ENCODE measurements around the gene TCF25.
A peak's percentile ranks its signal among the peaks of the same experiment; 100 is the strongest.

The TCF25 gene

DNA sequence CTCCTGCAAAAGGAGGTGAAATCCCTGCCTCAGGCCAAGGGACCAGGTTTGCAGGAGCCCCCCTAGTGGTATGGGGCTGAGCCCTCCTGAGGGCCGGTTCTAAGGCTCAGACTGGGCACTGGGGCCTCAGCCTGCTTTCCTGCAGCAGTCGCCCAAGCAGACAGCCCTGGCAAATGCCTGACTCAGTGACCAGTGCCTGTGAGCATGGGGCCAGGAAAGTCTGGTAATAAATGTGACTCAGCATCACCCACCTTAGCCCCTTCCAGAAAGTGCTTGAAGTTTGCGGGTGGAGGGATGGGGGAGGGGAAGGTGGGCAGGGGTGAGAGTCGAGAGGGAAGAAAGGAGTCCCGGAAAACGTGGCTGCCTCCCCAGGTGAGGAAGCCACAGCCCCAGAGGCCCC, 47.3 kb downstream of the TCF25 start:
- no peak overlapping the region for H3K27ac ChIP-seq (ENCODE audit: insufficient read depth, low read length, poor library complexity, severe bottlenecking)
- H3K27me3 ChIP-seq (replicated peaks; ENCODE audit: control insufficient read depth, insufficient read depth, low read length, poor library complexity, severe bottlenecking): peaks cover 37% of the 10 kb centered on the region
- no peak for DNase-seq

DNA sequence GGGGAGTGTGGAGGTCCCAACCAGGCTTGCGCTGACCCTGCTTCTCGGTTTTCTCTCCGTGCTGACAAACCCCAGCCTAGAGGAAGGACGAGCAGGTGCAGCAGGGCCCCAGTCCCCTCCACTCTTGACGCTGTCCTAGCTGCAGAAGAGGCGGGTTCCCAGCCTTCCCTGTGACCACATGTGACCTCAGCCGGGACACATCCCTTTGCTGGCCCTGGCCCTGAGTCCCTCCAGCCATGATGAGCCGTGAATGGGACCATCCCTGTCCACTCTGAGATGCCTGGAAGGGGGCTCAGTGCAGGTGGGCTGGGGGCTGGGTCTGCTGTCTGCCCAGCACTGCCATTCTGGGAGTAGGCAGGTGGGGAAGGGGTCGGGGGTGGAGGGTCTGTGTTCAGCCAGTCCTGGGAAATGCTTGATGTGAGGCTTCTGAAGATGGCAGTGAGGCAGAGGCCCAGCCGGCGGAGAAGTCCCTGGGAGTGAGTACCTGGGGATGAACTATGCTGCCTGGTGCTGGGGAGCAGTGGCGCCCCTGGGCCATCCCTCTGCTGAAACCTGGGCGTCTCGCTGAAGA, 47.8 kb downstream of the TCF25 start:
- no peaks in the 10 kb centered on the region for H3K36me3 ChIP-seq (ENCODE audit: control insufficient read depth, insufficient read depth, low read length)
- no peaks in the 10 kb centered on the region for H3K9me3 ChIP-seq (ENCODE audit: control insufficient read depth, low read length)
- no peak overlapping the region for H3K4me3 ChIP-seq (ENCODE audit: insufficient read depth, low read depth, low read length, poor library complexity, severe bottlenecking)
- no peak overlapping the region for H3K27ac ChIP-seq (ENCODE audit: insufficient read depth, low read length, poor library complexity, severe bottlenecking)
- H3K4me1 ChIP-seq (ENCODE audit: control insufficient read depth, insufficient read depth, low read length, poor library complexity, severe bottlenecking): peaks cover 75% of the 10 kb centered on the region
- no peak for DNase-seq
- peaks cover 37% of the 10 kb centered on the region for H3K27me3 ChIP-seq (replicated peaks; ENCODE audit: control insufficient read depth, insufficient read depth, low read length, poor library complexity, severe bottlenecking)

More for the DNA sequence above, 47.3 kb downstream of the TCF25 start:
- no peaks in the 10 kb centered on the region for H3K36me3 ChIP-seq (ENCODE audit: control insufficient read depth, insufficient read depth, low read length)
- H3K9me3 ChIP-seq (ENCODE audit: control insufficient read depth, low read length): no peaks in the 10 kb centered on the region
- H3K4me3 ChIP-seq (ENCODE audit: insufficient read depth, low read depth, low read length, poor library complexity, severe bottlenecking): no peak overlapping the region
- H3K4me1 ChIP-seq (ENCODE audit: control insufficient read depth, insufficient read depth, low read length, poor library complexity, severe bottlenecking): peaks cover 70% of the 10 kb centered on the region

DNA sequence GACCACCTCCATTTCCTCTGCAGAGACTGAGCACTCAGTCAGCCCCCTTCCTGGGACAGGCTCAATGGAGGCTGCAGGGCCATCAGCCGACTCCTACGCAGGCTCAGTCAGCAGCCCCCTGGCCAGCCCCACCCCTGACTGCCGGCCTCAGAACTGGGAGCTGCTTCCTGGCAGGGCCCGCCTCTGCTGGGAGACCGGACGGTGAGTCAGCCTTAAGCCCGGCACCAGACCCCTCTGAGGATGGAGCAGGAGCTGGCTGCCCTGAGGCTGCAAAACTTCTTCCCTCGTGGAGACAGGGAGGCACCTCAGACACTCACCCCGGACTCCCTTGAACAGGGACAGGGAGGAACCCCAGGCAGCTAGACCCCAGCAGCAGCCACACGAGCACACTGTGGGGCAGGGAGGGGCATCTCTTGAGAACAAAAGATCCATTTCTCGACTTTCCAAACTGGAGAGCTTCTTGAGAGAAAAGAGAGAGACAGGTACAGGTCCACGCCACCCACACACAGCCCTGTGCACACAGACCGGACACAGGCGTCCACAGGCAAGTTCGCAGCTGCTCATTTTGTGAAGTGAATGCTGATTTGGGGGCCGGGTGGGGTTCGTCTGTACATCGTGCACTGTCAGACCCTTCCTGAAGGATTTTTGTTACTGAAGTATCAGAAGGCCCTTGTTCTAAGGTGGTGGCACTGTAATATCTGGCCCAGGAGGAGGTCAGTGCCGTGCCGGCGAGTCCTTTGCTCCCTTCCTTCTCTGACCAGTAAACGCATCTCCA, 48.5 kb downstream of the TCF25 start:
- DNase-seq: no peak
- H3K4me1 ChIP-seq (ENCODE audit: control insufficient read depth, insufficient read depth, low read length, poor library complexity, severe bottlenecking): peaks cover 78% of the 10 kb centered on the region
- H3K9me3 ChIP-seq (ENCODE audit: control insufficient read depth, low read length): no peaks in the 10 kb centered on the region
- H3K4me3 ChIP-seq (ENCODE audit: insufficient read depth, low read depth, low read length, poor library complexity, severe bottlenecking): peak overlapping the region; percentile 35
- H3K36me3 ChIP-seq (ENCODE audit: control insufficient read depth, insufficient read depth, low read length): no peaks in the 10 kb centered on the region
- H3K27me3 ChIP-seq (replicated peaks; ENCODE audit: control insufficient read depth, insufficient read depth, low read length, poor library complexity, severe bottlenecking): peaks cover 37% of the 10 kb centered on the region
- no peak overlapping the region for H3K27ac ChIP-seq (ENCODE audit: insufficient read depth, low read length, poor library complexity, severe bottlenecking)

DNA sequence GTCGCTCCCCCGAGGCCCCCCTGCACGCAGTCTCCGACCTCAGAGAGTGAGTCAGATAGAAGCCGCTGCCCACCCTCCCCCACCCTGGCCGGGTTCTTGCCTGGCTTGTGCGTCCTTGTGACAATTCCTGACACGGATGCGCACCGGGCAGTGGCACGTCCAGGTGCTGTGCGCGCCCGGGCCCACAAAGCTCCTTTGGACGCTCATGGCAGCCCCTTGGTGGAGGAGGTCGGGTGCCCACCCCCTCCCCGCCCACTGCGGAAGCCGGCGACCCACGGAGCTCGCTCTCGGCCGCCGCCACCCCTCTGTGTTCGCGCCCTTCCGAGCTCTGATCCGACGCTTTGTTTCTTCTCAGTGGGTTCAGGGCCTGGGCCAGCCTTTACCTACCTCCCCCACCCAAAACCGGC, 49.1 kb downstream of the TCF25 start:
- Histone ChIP-seq H3K27ac (ENCODE audit: insufficient read depth, low read length, poor library complexity, severe bottlenecking) (no peak overlapping the region), H3K36me3 (ENCODE audit: control insufficient read depth, insufficient read depth, low read length) (no peaks in the 10 kb centered on the region), H3K4me1 (ENCODE audit: control insufficient read depth, insufficient read depth, low read length, poor library complexity, severe bottlenecking) (peaks cover 72% of the 10 kb centered on the region), H3K9me3 (ENCODE audit: control insufficient read depth, low read length) (no peaks in the 10 kb centered on the region), H3K27me3 (replicated peaks; ENCODE audit: control insufficient read depth, insufficient read depth, low read length, poor library complexity, severe bottlenecking) (peaks cover 37% of the 10 kb centered on the region), H3K4me3 (ENCODE audit: insufficient read depth, low read depth, low read length, poor library complexity, severe bottlenecking) (peak overlapping the region; percentile 35)
- no peak for DNase-seq

- H3K27ac ChIP-seq (ENCODE audit: insufficient read depth, low read length, poor library complexity, severe bottlenecking): no peak within 1 kb of the TSS
- DNase-seq: no peak
- peak within 1 kb of the TSS; percentile 35 for H3K4me3 ChIP-seq (ENCODE audit: insufficient read depth, low read depth, low read length, poor library complexity, severe bottlenecking)
- H3K9me3 ChIP-seq (ENCODE audit: control insufficient read depth, low read length): no peaks in the 10 kb centered on the region
- H3K36me3 ChIP-seq (ENCODE audit: control insufficient read depth, insufficient read depth, low read length): no peaks in the 10 kb centered on the region
- H3K4me1 ChIP-seq (ENCODE audit: control insufficient read depth, insufficient read depth, low read length, poor library complexity, severe bottlenecking): peaks cover 67% of the 10 kb centered on the region
- H3K27me3 ChIP-seq (replicated peaks; ENCODE audit: control insufficient read depth, insufficient read depth, low read length, poor library complexity, severe bottlenecking): peaks cover 37% of the 10 kb centered on the region
These were observed 49.7 kb downstream of the TCF25 start, which contains the start of gene TUBB3 for GRCh38 chr16:89922884-89923639. TSS of gene TUBB3 (plus strand) at chr16:89923342. CDS start at chr16:89923402, 60 bp downstream.

GRCh38 chr16:89923640-89924296, 50.4 kb downstream of the TCF25 start:
- no peaks in the 10 kb centered on the region for H3K9me3 ChIP-seq (ENCODE audit: control insufficient read depth, low read length)
- no peak overlapping the region for H3K27ac ChIP-seq (ENCODE audit: insufficient read depth, low read length, poor library complexity, severe bottlenecking)
- no peak overlapping the region for H3K4me3 ChIP-seq (ENCODE audit: insufficient read depth, low read depth, low read length, poor library complexity, severe bottlenecking)
- no peak for DNase-seq
- H3K36me3 ChIP-seq (ENCODE audit: control insufficient read depth, insufficient read depth, low read length): no peaks in the 10 kb centered on the region
- peaks cover 37% of the 10 kb centered on the region for H3K27me3 ChIP-seq (replicated peaks; ENCODE audit: control insufficient read depth, insufficient read depth, low read length, poor library complexity, severe bottlenecking)
- peaks cover 59% of the 10 kb centered on the region for H3K4me1 ChIP-seq (ENCODE audit: control insufficient read depth, insufficient read depth, low read length, poor library complexity, severe bottlenecking)

GRCh38 chr16:89924297-89924924, 51.0 kb downstream of the TCF25 start:
- H3K4me3 ChIP-seq (ENCODE audit: insufficient read depth, low read depth, low read length, poor library complexity, severe bottlenecking): no peak overlapping the region
- no peak for DNase-seq

GRCh38 chr16:89924925-89925307, 51.5 kb downstream of the TCF25 start:
- Histone ChIP-seq H3K4me3 (ENCODE audit: insufficient read depth, low read depth, low read length, poor library complexity, severe bottlenecking) (no peak overlapping the region), H3K36me3 (ENCODE audit: control insufficient read depth, insufficient read depth, low read length) (no peaks in the 10 kb centered on the region), H3K27ac (ENCODE audit: insufficient read depth, low read length, poor library complexity, severe bottlenecking) (no peak overlapping the region), H3K27me3 (replicated peaks; ENCODE audit: control insufficient read depth, insufficient read depth, low read length, poor library complexity, severe bottlenecking) (peaks cover 37% of the 10 kb centered on the region), H3K4me1 (ENCODE audit: control insufficient read depth, insufficient read depth, low read length, poor library complexity, severe bottlenecking) (peaks cover 53% of the 10 kb centered on the region), H3K9me3 (ENCODE audit: control insufficient read depth, low read length) (no peaks in the 10 kb centered on the region)
- no peak for DNase-seq

More at GRCh38 chr16:89924297-89924924, 51.0 kb downstream of the TCF25 start:
- peaks cover 37% of the 10 kb centered on the region for H3K27me3 ChIP-seq (replicated peaks; ENCODE audit: control insufficient read depth, insufficient read depth, low read length, poor library complexity, severe bottlenecking)
- no peak overlapping the region for H3K27ac ChIP-seq (ENCODE audit: insufficient read depth, low read length, poor library complexity, severe bottlenecking)
- H3K9me3 ChIP-seq (ENCODE audit: control insufficient read depth, low read length): no peaks in the 10 kb centered on the region
- H3K36me3 ChIP-seq (ENCODE audit: control insufficient read depth, insufficient read depth, low read length): no peaks in the 10 kb centered on the region
- peaks cover 57% of the 10 kb centered on the region for H3K4me1 ChIP-seq (ENCODE audit: control insufficient read depth, insufficient read depth, low read length, poor library complexity, severe bottlenecking)

DNA sequence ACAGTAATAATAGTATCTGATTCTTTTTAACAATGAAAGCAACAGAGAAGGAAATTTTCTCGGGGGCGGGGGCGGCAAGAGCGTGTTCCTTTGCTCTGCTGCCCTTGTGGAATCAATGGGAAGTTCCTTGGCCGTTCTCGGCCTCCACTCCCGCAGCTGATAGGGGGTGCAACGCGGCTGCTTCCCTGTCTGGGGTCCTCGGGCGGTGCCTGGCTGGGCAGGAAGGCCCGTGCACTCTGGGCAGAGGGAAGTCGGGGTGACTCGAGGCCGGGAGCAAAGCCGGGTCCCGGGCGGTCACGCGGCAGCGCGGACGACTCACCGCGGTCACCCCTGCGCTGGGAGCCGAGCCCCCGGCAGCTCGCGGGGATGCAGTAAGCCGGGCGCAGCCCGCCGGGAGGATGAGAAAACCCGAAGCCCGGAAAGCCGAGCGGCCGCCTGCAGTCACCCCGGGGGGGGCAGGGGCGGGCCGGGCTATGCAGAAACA, 52.2 kb downstream of the TCF25 start:
- DNase-seq: no peak
- no peaks in the 10 kb centered on the region for H3K36me3 ChIP-seq (ENCODE audit: control insufficient read depth, insufficient read depth, low read length)
- H3K27ac ChIP-seq (ENCODE audit: insufficient read depth, low read length, poor library complexity, severe bottlenecking): no peak overlapping the region
- no peak overlapping the region for H3K4me3 ChIP-seq (ENCODE audit: insufficient read depth, low read depth, low read length, poor library complexity, severe bottlenecking)
- no peaks in the 10 kb centered on the region for H3K9me3 ChIP-seq (ENCODE audit: control insufficient read depth, low read length)
- H3K4me1 ChIP-seq (ENCODE audit: control insufficient read depth, insufficient read depth, low read length, poor library complexity, severe bottlenecking): peaks cover 51% of the 10 kb centered on the region
- H3K27me3 ChIP-seq (replicated peaks; ENCODE audit: control insufficient read depth, insufficient read depth, low read length, poor library complexity, severe bottlenecking): peaks cover 37% of the 10 kb centered on the region
